K562 (cell line): ENCODE measurements around the gene AGPAT4. TPM values are rescaled to one million over a fixed set of nuclear protein-coding genes. Genes with fewer than 3 reads are reported as not detected.

Experiments used
- BACH1 ChIP-seq: fragments of 200-800 bp; sonication (Bioruptor generic); IDR thresholded peaks from 2 replicates; pipeline ENCODE4 v1.6.1; 2016; ENCODE audit warnings: missing genetic modification characterization, missing compliant biosample characterization
- CHD2 ChIP-seq: IDR thresholded peaks from 2 replicates; pipeline ENCODE4 v1.6.1; 2011; ENCODE audit warnings: low read depth, low read length
- DDX20 ChIP-seq: fragments of 450-650 bp; IDR thresholded peaks from 2 replicates; pipeline ENCODE4 v1.6.1; 2016; ENCODE audit warnings: missing genetic modification characterization, low read depth, mild to moderate bottlenecking, missing compliant biosample characterization, moderate library complexity
- ETV6 ChIP-seq, 3 experiments: fragments of 150-350 bp in 1 of 3; sonication (generic) in 1 of 3; formaldehyde crosslinking in 1 of 3; IDR thresholded peaks; 2 replicates each; pipeline versions ENCODE4 v1.6.1 to v1.8.0; 2014 to 2022; ENCODE audit warnings: borderline replicate concordance in 2 of 3, low read depth in 2 of 3, antibody characterized with exemption in 1 of 3, low read length in 1 of 3, mild to moderate bottlenecking in 1 of 3, missing genetic modification reagents in 1 of 3
- HEY1 ChIP-seq: fragments of 250-450 bp; sonication (Bioruptor Pico); IDR thresholded peaks from 2 replicates; pipeline ENCODE4 v1.5.0; 2020; ENCODE audit warnings: mild to moderate bottlenecking, moderate library complexity, borderline replicate concordance
- NR2C1 ChIP-seq, 2 experiments: fragments of 450-650 bp; IDR thresholded peaks; 2 replicates each; pipeline ENCODE4 v1.6.1; 2017; ENCODE audit warnings: mild to moderate bottlenecking in 2 of 2, antibody characterized with exemption in 1 of 2, inconsistent platforms in 1 of 2, missing compliant biosample characterization in 1 of 2, missing genetic modification characterization in 1 of 2
- PHF21A ChIP-seq: fragments of 450-650 bp; IDR thresholded peaks from 2 replicates; pipeline ENCODE4 v1.6.1; 2017; ENCODE audit warnings: low read depth, borderline replicate concordance
- PTRF ChIP-seq: fragments of 450-650 bp; IDR thresholded peaks from 2 replicates; pipeline ENCODE4 v1.6.1; 2016; ENCODE audit warnings: mild to moderate bottlenecking, missing genetic modification characterization, missing compliant biosample characterization
- SMAD3 ChIP-seq: fragments of 450-650 bp; formaldehyde crosslinking; conservative IDR thresholded peaks from 2 replicates; pipeline ENCODE4 v1.4.0; 2020; ENCODE audit warnings: mild to moderate bottlenecking
- SNRNP70 ChIP-seq: fragments of 200-400 bp; formaldehyde crosslinking; optimal IDR thresholded peaks from 2 replicates; pipeline ENCODE3; 2017; ENCODE audit warnings: low read depth, low read length
- SREBF2 ChIP-seq: sonication (generic); formaldehyde crosslinking; IDR thresholded peaks from 2 replicates; pipeline ENCODE4 v1.4.0; 2020; ENCODE audit warnings: mild to moderate bottlenecking, missing genetic modification reagents
- TAF7 ChIP-seq: fragments of 450-650 bp; IDR thresholded peaks from 2 replicates; pipeline ENCODE4 v1.6.1; 2016; ENCODE audit warnings: missing genetic modification characterization, missing compliant biosample characterization
- TEAD1 ChIP-seq, 2 experiments: fragments of 450-650 bp in 1 of 2; sonication (generic) in 1 of 2; formaldehyde crosslinking; IDR thresholded peaks; 2 replicates each; pipeline versions ENCODE4 v1.4.0 to v1.8.0; 2020 to 2022; ENCODE audit warnings: mild to moderate bottlenecking in 2 of 2, missing genetic modification reagents in 1 of 2
- ZNF324 ChIP-seq: fragments of 250-450 bp; sonication (Bioruptor Pico); IDR thresholded peaks from 2 replicates; pipeline ENCODE4 v1.4.0; 2020; ENCODE audit warnings: mild to moderate bottlenecking
- ZNF354B ChIP-seq: fragments of 250-450 bp; sonication (Bioruptor Pico); IDR thresholded peaks from 2 replicates; pipeline ENCODE4 v1.4.0; 2020
- ZNF41 ChIP-seq: fragments of 250-450 bp; sonication (Bioruptor Pico); conservative IDR thresholded peaks from 2 replicates; pipeline ENCODE4 v1.4.0; 2020; ENCODE audit warnings: mild to moderate bottlenecking
- ZNF445 ChIP-seq: fragments of 250-450 bp; sonication (Bioruptor Pico); IDR thresholded peaks from 2 replicates; pipeline ENCODE4 v1.4.0; 2020; ENCODE audit warnings: low read depth, mild to moderate bottlenecking, moderate library complexity
- ZNF584 ChIP-seq: fragments of 200-800 bp; sonication (Bioruptor generic); IDR thresholded peaks from 2 replicates; pipeline ENCODE4 v1.6.1; 2016; ENCODE audit warnings: low read depth, mild to moderate bottlenecking, missing genetic modification characterization, missing compliant biosample characterization
- ZNF589 ChIP-seq: fragments of 200-800 bp; sonication (Bioruptor generic); IDR thresholded peaks from 2 replicates; pipeline ENCODE4 v1.6.1; 2016; ENCODE audit warnings: low read depth, missing genetic modification characterization, missing compliant biosample characterization
- ZNF592 ChIP-seq: fragments of 450-650 bp; IDR thresholded peaks from 2 replicates; pipeline ENCODE4 v1.6.1; 2017; ENCODE audit warnings: antibody characterized with exemption, mild to moderate bottlenecking
- ZNF766 ChIP-seq: fragments of 200-800 bp; sonication (Bioruptor generic); conservative IDR thresholded peaks from 2 replicates; pipeline ENCODE4 v1.6.1; 2016; ENCODE audit warnings: missing genetic modification characterization, missing compliant biosample characterization
- ZNF77 ChIP-seq: fragments of 250-450 bp; sonication (Bioruptor Pico); IDR thresholded peaks from 2 replicates; pipeline ENCODE4 v1.5.0; 2020
- polyA plus RNA-seq, 8 experiments: library from polyadenylated mRNA; depleted of rRNA in 4 of 8; stranded (reverse) in 5 of 8; unstranded in 3 of 8; fragments of >200 nt; fragmentation: Nextera tagmentation in 2 of 8; fragmentation: Illumina TruSeq in 1 of 8; extraction: Ambion mirVana in 2 of 8; extraction: Trizol in 1 of 8; gene quantifications; 2 replicates each; pipeline versions ENCODE4 v1.2.1 to v1.2.3, GENCODE V29; 2011 to 2014; ENCODE audit warnings: inconsistent platforms in 1 of 8, missing spikeins in 1 of 8
- total RNA-seq, 7 experiments: library from RNA; depleted of rRNA in 6 of 7; stranded (reverse); fragments of >200 nt in 6 of 7; fragmentation: Illumina TruSeq in 2 of 7; extraction: Trizol in 2 of 7; gene quantifications; 2 replicates each; pipeline versions ENCODE4 v1.2.1 to v1.2.3, GENCODE V29; 2011 to 2021; ENCODE audit warnings: low replicate concordance in 1 of 7
- TF ChIP-seq, protein P1 (sequence below), 3 experiments: fragments of 200-800 bp in 1 of 3; sonication (Bioruptor generic) in 1 of 3; sonication (generic) in 1 of 3; formaldehyde crosslinking in 1 of 3; IDR thresholded peaks; 2 replicates each; pipeline versions ENCODE4 v1.6.1 to v1.8.0; 2016 to 2022; ENCODE audit warnings: mild to moderate bottlenecking in 2 of 3, missing compliant biosample characterization in 2 of 3, missing genetic modification characterization in 2 of 3, missing genetic modification reagents in 1 of 3

The AGPAT4 gene
- total and polyA plus RNA-seq, 9 of the 15 experiments (the other 6 are each of a cell fraction or from before 2014, with no cell fraction given), result 2.2 to 15.0 (median 5.7) TPM

GRCh38 chr6:161210857-161211256 lies 63.0 kb downstream of the AGPAT4 start (continued):
- TF ChIP-seq, protein P1, sequence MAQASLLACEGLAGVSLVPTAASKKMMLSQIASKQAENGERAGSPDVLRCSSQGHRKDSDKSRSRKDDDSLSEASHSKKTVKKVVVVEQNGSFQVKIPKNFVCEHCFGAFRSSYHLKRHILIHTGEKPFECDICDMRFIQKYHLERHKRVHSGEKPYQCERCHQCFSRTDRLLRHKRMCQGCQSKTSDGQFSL (CRISPR knock-in tag; IDR thresholded peaks at IDR 0.05), result no peak
- TF ChIP-seq, protein P1 (tag; IDR thresholded peaks at IDR 0.05), result peak in 1 of 2 experiments; percentile 84; a peak in 1 of 4 replicates
- TF ChIP-seq ZNF584 (CRISPR knock-in tag), result peak; percentile 64; the same call in 1 of the 2 replicates
- peak; percentile 90 for TF ChIP-seq ZNF766 (CRISPR knock-in tag)
- TF ChIP-seq ZNF324, result peak; percentile 58; the same call in 1 of the 2 replicates
- TF ChIP-seq TEAD1 (CRISPR knock-in tag; IDR thresholded peaks at IDR 0.05), result peak in 1 of 2 experiments; percentile 94; a peak in 2 of 4 replicates
- no peak for TF ChIP-seq CHD2
- no peak for TF ChIP-seq NR2C1 (IDR thresholded peaks at IDR 0.05)
- TF ChIP-seq NR2C1 (tag; IDR thresholded peaks at IDR 0.05), result peak; percentile 73
- no peak for TF ChIP-seq HEY1 (CRISPR knock-in tag)
- no peak for TF ChIP-seq PHF21A
- TF ChIP-seq ZNF77 (CRISPR knock-in tag), result no peak
- TF ChIP-seq PTRF (tag), result peak; percentile 95
- peak; percentile 93 for TF ChIP-seq ZNF41 (CRISPR knock-in tag)
- no peak for TF ChIP-seq SNRNP70
- TF ChIP-seq TAF7, result peak; percentile 83
- TF ChIP-seq SMAD3, result peak; percentile 95
- TF ChIP-seq ZNF354B (CRISPR knock-in tag), result peak; percentile 39; the same call in 1 of the 2 replicates
- 0 out of 2 replicates have a peak, but pooled peaks have one; percentile 81 for TF ChIP-seq ZNF445 (CRISPR knock-in tag)
- TF ChIP-seq ZNF589, result peak; percentile 47; the same call in 1 of the 2 replicates
- peak; percentile 85 for TF ChIP-seq BACH1 (tag)
- no peak for TF ChIP-seq SREBF2 (CRISPR knock-in tag)
- TF ChIP-seq DDX20 (tag), result peak; percentile 96
- TF ChIP-seq ETV6 (IDR thresholded peaks at IDR 0.05; ENCODE audit: borderline replicate concordance in 1 of 2, low read depth in 2 of 2, low read length in 1 of 2), result no peak
- no peak for TF ChIP-seq ETV6 (CRISPR knock-in tag; IDR thresholded peaks at IDR 0.05; ENCODE audit: borderline replicate concordance)
- peak; percentile 99 for TF ChIP-seq ZNF592
